Measurements from ENCODE around the gene PLCD4. TPM values are rescaled to one million over a fixed set of nuclear protein-coding genes. Genes with fewer than 3 reads are reported as not detected.

The PLCD4 gene
- total RNA-seq, 2 donors from 2014 or later = 0.74 TPM; not detected in 1

DNA sequence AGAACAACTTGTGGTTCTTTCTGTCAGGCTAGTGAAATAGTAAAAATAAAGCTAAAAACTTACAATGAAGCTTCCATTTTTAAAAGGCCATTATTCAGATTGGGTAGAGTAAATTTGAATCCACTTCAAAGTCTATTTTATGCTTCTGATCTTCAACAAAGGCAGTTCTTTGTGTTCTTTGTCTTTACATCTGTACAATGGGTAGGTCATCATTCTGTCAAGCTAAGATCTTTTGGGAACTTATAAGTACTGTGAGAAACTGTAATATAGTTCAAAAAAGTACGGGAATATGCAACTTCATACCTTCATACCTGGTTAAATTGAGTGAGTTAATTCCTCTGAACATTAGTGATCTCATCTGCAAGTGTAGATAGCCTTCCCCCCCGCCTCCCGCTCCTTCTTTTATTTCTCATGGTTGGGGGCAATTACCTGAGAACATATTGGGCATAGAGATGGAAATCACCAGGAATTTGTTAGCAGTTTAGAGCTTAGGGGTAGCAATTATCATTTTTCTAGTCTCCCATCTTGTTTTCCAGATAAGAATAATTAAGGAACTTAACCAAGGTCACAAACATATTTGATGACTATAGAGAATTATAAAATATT lies 29.3 kb upstream of the PLCD4 start:
- no peaks in the 10 kb centered on the region for H3K27me3 Mint-ChIP-seq
- no peak for ATAC-seq
- no peak overlapping the region for H3K4me3 Mint-ChIP-seq
- H3K27ac Mint-ChIP-seq = peak overlapping the region in 1 of 2 donors; percentile 21
- H3K9me3 Mint-ChIP-seq = no peaks in the 10 kb centered on the region
- H3K36me3 Mint-ChIP-seq = peaks cover 13% of the 10 kb centered on the region
- peaks cover 26 to 32% of the 10 kb centered on the region in 2 donors for H3K4me1 Mint-ChIP-seq (ENCODE audit: low read depth in 2 of 2)
- no peak for DNase-seq (ENCODE audit: low spot score)

DNA sequence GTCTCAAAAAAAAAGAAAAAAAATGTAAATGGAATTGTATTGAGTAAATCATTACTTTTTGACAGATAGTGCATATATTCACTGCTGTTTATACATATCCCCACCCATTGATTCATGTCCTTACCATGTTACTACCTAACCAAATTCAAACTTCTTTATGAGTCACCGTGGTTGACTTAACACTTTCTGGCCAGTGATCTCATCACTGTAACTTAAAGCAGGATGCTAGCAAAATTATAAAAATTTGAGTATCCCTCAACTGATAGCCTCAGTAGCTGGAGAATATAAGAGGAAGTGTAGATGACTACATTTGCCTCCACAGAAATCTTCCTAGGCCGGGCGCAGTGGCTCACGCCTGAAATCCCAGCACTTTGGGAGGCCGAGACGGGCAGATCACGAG lies 25.6 kb upstream of the PLCD4 start:
- no peaks in the 10 kb centered on the region for H3K27me3 Mint-ChIP-seq
- H3K27ac Mint-ChIP-seq = peak overlapping the region; percentile 79 to 87
- no peak for DNase-seq (ENCODE audit: low spot score)
- H3K4me1 Mint-ChIP-seq (ENCODE audit: low read depth in 2 of 2) = peaks cover 26 to 33% of the 10 kb centered on the region in 2 donors
- H3K9me3 Mint-ChIP-seq = no peaks in the 10 kb centered on the region
- peaks cover 30% of the 10 kb centered on the region for H3K36me3 Mint-ChIP-seq
- ATAC-seq = peak; percentile 95 to 100
- H3K4me3 Mint-ChIP-seq = peak overlapping the region; percentile 53

- ATAC-seq = no peak
- Mint-ChIP-seq H3K9me3 (no peaks in the 10 kb centered on the region), H3K27ac (no peak overlapping the region), H3K4me1 (ENCODE audit: low read depth in 2 of 2) (peaks cover 14 to 21% of the 10 kb centered on the region in 2 donors), H3K36me3 (peaks cover 30% of the 10 kb centered on the region), H3K27me3 (no peaks in the 10 kb centered on the region), H3K4me3 (no peak overlapping the region)
- DNase-seq (ENCODE audit: low spot score) = no peak
Observed at GRCh38 chr2:218583983-218584850, 23.5 kb upstream of the PLCD4 start.

DNA sequence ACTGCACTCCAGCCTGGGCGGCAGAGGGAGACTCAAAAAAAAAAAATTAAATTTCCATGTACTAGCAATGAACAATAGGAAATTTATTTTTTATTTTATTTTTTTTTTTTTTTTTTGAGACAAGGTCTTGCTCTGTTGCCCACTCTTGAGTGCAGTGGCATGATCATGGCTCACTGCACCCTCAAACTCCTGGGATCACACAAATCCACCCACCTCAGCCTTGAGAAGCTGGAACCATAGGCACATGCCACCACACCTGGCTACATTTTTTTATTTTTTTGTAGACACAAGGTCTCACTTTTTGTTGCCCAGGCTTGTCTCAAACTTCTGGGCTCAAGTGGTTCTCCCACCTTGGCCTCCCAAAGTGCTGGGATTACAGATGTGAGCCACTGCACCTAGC lies 22.2 kb upstream of the PLCD4 start:
- no peaks in the 10 kb centered on the region for H3K27me3 Mint-ChIP-seq

GRCh38 chr2:218605432-218605831 lies 2.3 kb upstream of the PLCD4 start:
- Mint-ChIP-seq H3K36me3 (no peaks in the 10 kb centered on the region), H3K9me3 (no peaks in the 10 kb centered on the region), H3K27me3 (peaks cover 17 to 18% of the 10 kb centered on the region in 2 donors), H3K4me3 (no peak overlapping the region), H3K27ac (no peak overlapping the region), H3K4me1 (ENCODE audit: low read depth in 2 of 2) (no peaks in the 10 kb centered on the region)
- ATAC-seq (no peak), DNase-seq (ENCODE audit: low spot score) (no peak)

More for the DNA sequence above, 22.2 kb upstream of the PLCD4 start:
- Mint-ChIP-seq H3K36me3 (peaks cover 31% of the 10 kb centered on the region), H3K4me1 (ENCODE audit: low read depth in 2 of 2) (peaks cover 11 to 18% of the 10 kb centered on the region in 2 donors), H3K9me3 (no peaks in the 10 kb centered on the region), H3K27ac (no peak overlapping the region), H3K4me3 (no peak overlapping the region)
- ATAC-seq (no peak), DNase-seq (ENCODE audit: low spot score) (no peak)

- no peak overlapping the region for H3K27ac Mint-ChIP-seq
- peak in 1 of 2 donors; percentile 43 for ATAC-seq
Observed at GRCh38 chr2:218615868-218616315, 8.2 kb downstream of the PLCD4 start.

GRCh38 chr2:218618102-218618860 lies 10.6 kb downstream of the PLCD4 start:
- DNase-seq (ENCODE audit: low spot score) = no peak
- Mint-ChIP-seq H3K27ac (no peak overlapping the region), H3K9me3 (no peaks in the 10 kb centered on the region), H3K4me3 (no peak overlapping the region), H3K27me3 (no peaks in the 10 kb centered on the region), H3K4me1 (ENCODE audit: low read depth in 2 of 2) (no peaks in the 10 kb centered on the region), H3K36me3 (no peaks in the 10 kb centered on the region)
- ATAC-seq = peak in 1 of 2 donors; percentile 31

More at GRCh38 chr2:218615868-218616315, 8.2 kb downstream of the PLCD4 start:
- Mint-ChIP-seq H3K27me3 (no peaks in the 10 kb centered on the region), H3K4me1 (ENCODE audit: low read depth in 2 of 2) (no peaks in the 10 kb centered on the region), H3K4me3 (no peak overlapping the region), H3K36me3 (no peaks in the 10 kb centered on the region), H3K9me3 (no peaks in the 10 kb centered on the region)
- no peak for DNase-seq (ENCODE audit: low spot score)

- ATAC-seq (no peak), DNase-seq (ENCODE audit: low spot score) (no peak)
- Mint-ChIP-seq H3K9me3 (no peaks in the 10 kb centered on the region), H3K36me3 (no peaks in the 10 kb centered on the region), H3K4me1 (ENCODE audit: low read depth in 2 of 2) (no peaks in the 10 kb centered on the region), H3K27ac (no peak overlapping the region), H3K4me3 (no peak overlapping the region), H3K27me3 (no peaks in the 10 kb centered on the region)
Observed at GRCh38 chr2:218621007-218621406, 13.3 kb downstream of the PLCD4 start.

GRCh38 chr2:218622606-218623365 lies 15.1 kb downstream of the PLCD4 start:
- DNase-seq (ENCODE audit: low spot score) (no peak), ATAC-seq (peak in 1 of 2 donors; percentile 40)
- Mint-ChIP-seq H3K4me3 (no peak overlapping the region), H3K36me3 (no peaks in the 10 kb centered on the region), H3K9me3 (no peaks in the 10 kb centered on the region), H3K27me3 (no peaks in the 10 kb centered on the region), H3K4me1 (ENCODE audit: low read depth in 2 of 2) (no peaks in the 10 kb centered on the region), H3K27ac (no peak overlapping the region)

- H3K4me1 Mint-ChIP-seq (ENCODE audit: low read depth in 2 of 2) = no peaks in the 10 kb centered on the region
- ATAC-seq (no peak), DNase-seq (ENCODE audit: low spot score) (no peak)
- H3K4me3 Mint-ChIP-seq = no peak overlapping the region
- no peaks in the 10 kb centered on the region for H3K36me3 Mint-ChIP-seq
- no peaks in the 10 kb centered on the region for H3K9me3 Mint-ChIP-seq
- H3K27me3 Mint-ChIP-seq = no peaks in the 10 kb centered on the region
- no peak overlapping the region for H3K27ac Mint-ChIP-seq
Observed at GRCh38 chr2:218623366-218623705, 15.6 kb downstream of the PLCD4 start.

DNA sequence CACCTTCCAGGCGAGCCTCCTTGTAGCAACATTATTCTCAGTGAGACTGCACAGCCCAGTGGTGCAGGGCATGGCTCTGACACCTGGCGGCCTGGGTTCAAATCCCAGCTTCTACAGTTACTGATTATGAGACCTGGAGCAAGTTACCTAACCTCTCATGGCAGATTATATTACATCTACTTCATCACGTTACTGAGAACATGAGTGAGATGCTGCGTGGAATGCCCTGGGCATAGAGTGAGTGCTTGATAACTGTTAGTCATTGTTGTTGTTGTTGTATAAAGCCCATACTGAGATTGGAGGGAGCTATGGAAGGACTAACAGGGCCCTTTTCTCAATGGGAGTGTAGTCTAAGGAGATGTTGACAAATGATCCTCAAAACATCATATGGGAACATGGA lies 18.7 kb downstream of the PLCD4 start:
- peak in 1 of 2 donors; percentile 36 for ATAC-seq
- no peaks in the 10 kb centered on the region for H3K36me3 Mint-ChIP-seq
- no peaks in the 10 kb centered on the region for H3K27me3 Mint-ChIP-seq
- H3K27ac Mint-ChIP-seq = no peak overlapping the region
- no peaks in the 10 kb centered on the region for H3K4me1 Mint-ChIP-seq (ENCODE audit: low read depth in 2 of 2)
- no peak overlapping the region for H3K4me3 Mint-ChIP-seq
- H3K9me3 Mint-ChIP-seq = no peaks in the 10 kb centered on the region
- DNase-seq (ENCODE audit: low spot score) = no peak

GRCh38 chr2:218627939-218628338 lies 20.2 kb downstream of the PLCD4 start:
- Mint-ChIP-seq H3K4me1 (ENCODE audit: low read depth in 2 of 2) (no peaks in the 10 kb centered on the region), H3K27ac (no peak overlapping the region), H3K9me3 (no peaks in the 10 kb centered on the region), H3K36me3 (no peaks in the 10 kb centered on the region), H3K4me3 (no peak overlapping the region), H3K27me3 (no peaks in the 10 kb centered on the region)
- peak in 1 of 2 donors; percentile 73 for ATAC-seq
- no peak for DNase-seq (ENCODE audit: low spot score)

DNA sequence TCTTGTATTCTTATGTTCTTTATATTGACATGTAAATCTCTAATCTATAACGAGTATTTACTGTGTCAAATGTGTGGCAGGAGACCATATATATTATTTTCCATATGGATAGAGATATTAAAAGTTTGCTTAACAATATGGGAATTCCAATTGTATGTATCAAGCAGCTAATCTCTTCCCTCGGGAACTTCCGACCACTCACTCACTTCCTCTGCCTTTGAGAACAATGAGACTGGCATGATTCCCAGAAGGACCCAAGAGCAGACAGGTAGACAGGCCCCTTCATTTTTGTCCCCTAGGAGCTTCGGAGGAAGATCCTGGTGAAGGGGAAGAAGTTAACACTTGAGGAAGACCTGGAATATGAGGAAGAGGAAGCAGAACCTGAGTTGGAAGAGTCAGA lies 24.1 kb downstream of the PLCD4 start:
- Mint-ChIP-seq H3K27me3 (no peaks in the 10 kb centered on the region), H3K4me1 (ENCODE audit: low read depth in 2 of 2) (no peaks in the 10 kb centered on the region), H3K27ac (no peak overlapping the region), H3K4me3 (no peak overlapping the region), H3K36me3 (peaks cover 3% of the 10 kb centered on the region), H3K9me3 (no peaks in the 10 kb centered on the region)
- no peak for DNase-seq (ENCODE audit: low spot score)
- no peak for ATAC-seq

Data from natural killer cell treated with Interleukin-12 subunit alpha and Interleukin-12 subunit beta and Interleukin-15 and Interleukin-18, amount 100 ng/mL, for 72 hours (primary cell).